Lower leg skin (tissue), 4 donors: ENCODE data around the gene ZFYVE28. TPM values are rescaled to one million over a fixed set of nuclear protein-coding genes. Genes with fewer than 3 reads are reported as not detected.

ENCODE experiments used
- DNase-seq, 2 donors: peaks; one replicate each; pipeline ENCODE4 v3.0.0-alpha.2; 2019; ENCODE audit warnings: low spot score in 2 of 2
- H3K4me3 ChIP-seq: fragments of 200-600 bp; sonication (generic); 2 replicates; pipeline ENCODE4 v1.5.1; 2017; ENCODE audit warnings: mild to moderate bottlenecking, low read depth; ENCODE audit not compliant: poor library complexity, severe bottlenecking
- CTCF ChIP-seq, 3 donors: fragments of 450-650 bp; IDR thresholded peaks; one replicate each; pipeline ENCODE4 v1.5.1; 2016; ENCODE audit warnings: antibody characterized with exemption in 3 of 3, mild to moderate bottlenecking in 3 of 3, moderate library complexity in 2 of 3
- POLR2A ChIP-seq, 2 donors: fragments of 450-650 bp; IDR thresholded peaks; one replicate each; pipeline ENCODE4 v1.6.1; 2016 to 2017; ENCODE audit warnings: antibody characterized with exemption in 2 of 2, mild to moderate bottlenecking in 1 of 2, moderate library complexity in 1 of 2
- WGBS, 2 donors: methylation state at CpG; one replicate each; pipeline ENCODE4 v1.1.5; 2018; 5-methylcytosine and 5-hydroxymethylcytosine counted together
- intact Hi-C: fragments of 100-400 bp; cut with DNase I; formaldehyde crosslinking; loops from one replicate; pipeline ENCODE4 v1.15.0; 2023; ENCODE audit warnings: low total_unique reads
- total RNA-seq, 4 donors: library from RNA; depleted of rRNA; stranded (reverse); fragments of >200 nt; gene quantifications; one replicate each; pipeline ENCODE4 v1.1.0, GENCODE V29; 2016

The ZFYVE28 gene
- total RNA-seq, 4 donors from 2014 or later = 5.0 to 12.8 (median 9.9) TPM

DNA sequence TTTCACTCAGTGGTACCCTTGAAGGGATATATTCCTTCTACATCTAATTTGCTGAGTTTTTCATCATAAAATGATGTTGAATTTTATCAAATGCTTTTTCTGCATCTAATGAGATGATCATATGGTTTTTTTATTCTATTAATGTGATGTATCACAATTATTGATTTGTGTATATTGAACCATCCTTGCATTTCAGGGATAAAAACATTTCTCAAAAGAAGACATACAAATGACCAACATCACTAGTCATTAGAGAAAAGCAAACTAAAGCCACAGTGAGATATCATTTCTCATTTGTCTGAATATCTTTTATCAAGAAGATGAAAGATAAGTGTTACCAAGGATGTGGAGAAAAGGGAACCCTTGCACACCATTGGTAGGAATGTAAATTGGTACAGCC is 90.9 kb downstream of the ZFYVE28 start:
- no peak overlapping the region for H3K4me3 ChIP-seq
- no peak for TF ChIP-seq CTCF (IDR thresholded peaks at IDR 0.05)
- TF ChIP-seq POLR2A (IDR thresholded peaks at IDR 0.05) = no peak
- intact Hi-C loops = no loop called here
- no peak for DNase-seq

- intact Hi-C loops = no loop called here
- 55 to 67% methylated on average over 1 of the region's 1 CpG for WGBS, 2 donors
- no peak for DNase-seq
- TF ChIP-seq POLR2A (IDR thresholded peaks at IDR 0.05) (no peak), CTCF (IDR thresholded peaks at IDR 0.05) (no peak)
- no peak overlapping the region for H3K4me3 ChIP-seq
Observed at GRCh38 chr4:2324891-2325290, 93.6 kb downstream of the ZFYVE28 start.

DNA sequence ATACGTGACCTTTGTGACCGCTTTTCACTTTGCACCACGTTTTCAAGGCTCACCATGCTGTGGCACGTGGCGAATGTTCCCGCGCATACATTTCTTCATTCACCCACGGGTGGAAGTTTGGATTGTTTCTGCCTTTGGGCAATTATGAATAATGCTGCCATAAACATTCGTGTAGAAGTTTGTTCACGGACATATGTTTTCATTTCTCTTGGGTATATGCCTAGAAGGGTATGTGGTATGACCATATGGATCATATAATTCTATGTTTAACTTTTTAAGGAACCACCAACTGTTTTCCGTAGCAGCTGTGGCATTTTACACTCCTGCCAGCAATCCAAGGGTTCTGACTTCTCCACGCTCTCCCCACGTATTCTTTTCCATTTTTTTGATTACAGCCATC is 95.6 kb downstream of the ZFYVE28 start:
- WGBS, 2 donors = 61 to 74% methylated on average over 13 of the region's 13 CpGs
- DNase-seq = no peak
- intact Hi-C loops = no loop called here
- TF ChIP-seq POLR2A (IDR thresholded peaks at IDR 0.05) (no peak), CTCF (IDR thresholded peaks at IDR 0.05) (no peak)
- no peak overlapping the region for H3K4me3 ChIP-seq

GRCh38 chr4:2322227-2322626 is 96.2 kb downstream of the ZFYVE28 start:
- no peak for DNase-seq
- intact Hi-C loops = no loop called here
- TF ChIP-seq CTCF (IDR thresholded peaks at IDR 0.05) (no peak), POLR2A (IDR thresholded peaks at IDR 0.05) (no peak)
- WGBS, 2 donors = 90 to 92% methylated on average over 7 to 8 of the region's 10 CpGs
- no peak overlapping the region for H3K4me3 ChIP-seq

- intact Hi-C loops = no loop called here
- no peak overlapping the region for H3K4me3 ChIP-seq
- TF ChIP-seq CTCF (IDR thresholded peaks at IDR 0.05) = no peak
- TF ChIP-seq POLR2A (IDR thresholded peaks at IDR 0.05) = no peak
- no peak for DNase-seq
- 88 to 91% methylated on average over 20 to 21 of the region's 22 CpGs for WGBS, 2 donors
Observed at GRCh38 chr4:2321279-2322196, 96.9 kb downstream of the ZFYVE28 start.
